Spinal cord (tissue), 10 donors: Measurements from ENCODE around the gene CRX. TPM values are rescaled to one million over a fixed set of nuclear protein-coding genes. Genes with fewer than 3 reads are reported as not detected.

Experiments
- DNase-seq, 6 donors: peaks; one replicate each; pipeline versions ENCODE4 v3.0.0 to v3.0.0-alpha.2; 2013 to 2015; ENCODE audit warnings: low spot score in 6 of 6, low read depth in 4 of 6
- H3K27ac ChIP-seq: one replicate; pipeline ENCODE4 v1.5.1; 2013; ENCODE audit warnings: low read depth, low read length, control low read depth
- H3K27me3 ChIP-seq: one replicate; pipeline ENCODE4 v1.6.1; 2013; ENCODE audit warnings: low read length; ENCODE audit not compliant: control insufficient read depth, insufficient read depth
- H3K36me3 ChIP-seq: one replicate; pipeline ENCODE4 v1.6.1; 2013; ENCODE audit warnings: low read length; ENCODE audit not compliant: control insufficient read depth, insufficient read depth
- H3K4me1 ChIP-seq: one replicate; pipeline ENCODE4 v1.6.1; 2013; ENCODE audit warnings: low read length; ENCODE audit not compliant: control insufficient read depth, insufficient read depth
- H3K4me3 ChIP-seq: one replicate; pipeline ENCODE4 v1.5.1; 2013; ENCODE audit warnings: low read depth, low read length, control low read depth
- H3K9me3 ChIP-seq: one replicate; pipeline ENCODE4 v1.6.1; 2013; ENCODE audit warnings: low read length; ENCODE audit not compliant: control insufficient read depth, insufficient read depth
- WGBS: methylation state at CpG from one replicate; pipeline ENCODE4 v1.1.5; 2013; ENCODE audit warnings: missing lambda C conversion rate; ENCODE audit not compliant: insufficient coverage; 5-methylcytosine and 5-hydroxymethylcytosine counted together
- polyA plus RNA-seq, 2 donors: library from polyadenylated mRNA; unstranded; fragments of 120-200 nt; gene quantifications; one replicate each; pipeline ENCODE4 v1.2.1, GENCODE V29; 2013; ENCODE audit not compliant: insufficient read length in 2 of 2
- total RNA-seq, 2 donors: library from RNA; depleted of rRNA in 1 of 2; stranded (reverse); fragments of 120-200 nt in 1 of 2; fragments of >200 nt in 1 of 2; gene quantifications; one replicate each; pipeline versions ENCODE4 v1.2.3 to v1.2.4, GENCODE V29; 2013 to 2014
- donor health status: healthy.

The CRX gene
- total and polyA plus RNA-seq, 4 donors, result 0.17 to 0.18 TPM; not detected in 2

- Histone ChIP-seq H3K27me3 (peaks cover 4% of the 10 kb centered on the region), H3K4me1 (peaks cover 5% of the 10 kb centered on the region), H3K36me3 (no peaks in the 10 kb centered on the region), H3K27ac (no peak overlapping the region), H3K9me3 (no peaks in the 10 kb centered on the region), H3K4me3 (no peak overlapping the region)
- no peak for DNase-seq
- WGBS, result 11% methylated on average over 7 of the region's 10 CpGs
Observed at GRCh38 chr19:47819858-47820257, 1.9 kb upstream of the CRX start.

- 73% methylated on average over 2 of the region's 2 CpGs for WGBS
Observed at GRCh38 chr19:47820410-47820809, 1.3 kb upstream of the CRX start.

GRCh38 chr19:47824396-47824795 lies 2.7 kb downstream of the CRX start:
- WGBS, result 64% methylated on average over 1 of the region's 6 CpGs
- H3K4me1 ChIP-seq, result peaks cover 5% of the 10 kb centered on the region
- H3K27ac ChIP-seq, result no peak overlapping the region
- peaks cover 4% of the 10 kb centered on the region for H3K27me3 ChIP-seq
- H3K36me3 ChIP-seq, result no peaks in the 10 kb centered on the region
- DNase-seq, result no peak
- H3K9me3 ChIP-seq, result no peaks in the 10 kb centered on the region
- no peak overlapping the region for H3K4me3 ChIP-seq

More at GRCh38 chr19:47820410-47820809, 1.3 kb upstream of the CRX start:
- Histone ChIP-seq H3K4me1 (peaks cover 5% of the 10 kb centered on the region), H3K27ac (no peak overlapping the region), H3K9me3 (no peaks in the 10 kb centered on the region), H3K27me3 (peaks cover 4% of the 10 kb centered on the region), H3K4me3 (no peak overlapping the region), H3K36me3 (no peaks in the 10 kb centered on the region)
- no peak for DNase-seq

- H3K27me3 ChIP-seq, result no peaks in the 10 kb centered on the region
- H3K36me3 ChIP-seq, result no peaks in the 10 kb centered on the region
- no peaks in the 10 kb centered on the region for H3K4me1 ChIP-seq
- no peaks in the 10 kb centered on the region for H3K9me3 ChIP-seq
- no peak overlapping the region for H3K4me3 ChIP-seq
- DNase-seq, result no peak
- WGBS, result 94% methylated on average over 6 of the region's 6 CpGs
- no peak overlapping the region for H3K27ac ChIP-seq
Observed at GRCh38 chr19:47826800-47827199, 5.1 kb downstream of the CRX start.

GRCh38 chr19:47832723-47833122 lies 11.0 kb downstream of the CRX start:
- H3K9me3 ChIP-seq, result no peaks in the 10 kb centered on the region
- H3K27ac ChIP-seq, result no peak overlapping the region
- no peak for DNase-seq
- no peaks in the 10 kb centered on the region for H3K4me1 ChIP-seq
- 100% methylated on average over 1 of the region's 4 CpGs for WGBS
- no peak overlapping the region for H3K4me3 ChIP-seq
- H3K27me3 ChIP-seq, result no peaks in the 10 kb centered on the region
- no peaks in the 10 kb centered on the region for H3K36me3 ChIP-seq

GRCh38 chr19:47836038-47836437 lies 14.3 kb downstream of the CRX start:
- no peak for DNase-seq
- Histone ChIP-seq H3K9me3 (no peaks in the 10 kb centered on the region), H3K27ac (no peak overlapping the region), H3K27me3 (no peaks in the 10 kb centered on the region), H3K4me3 (no peak overlapping the region), H3K4me1 (no peaks in the 10 kb centered on the region), H3K36me3 (no peaks in the 10 kb centered on the region)
- WGBS, result 68% methylated on average over 4 of the region's 8 CpGs

GRCh38 chr19:47839411-47839810 lies 17.7 kb downstream of the CRX start:
- H3K36me3 ChIP-seq, result no peaks in the 10 kb centered on the region
- H3K27me3 ChIP-seq, result no peaks in the 10 kb centered on the region
- no peak for DNase-seq
- H3K9me3 ChIP-seq, result no peaks in the 10 kb centered on the region
- H3K27ac ChIP-seq, result no peak overlapping the region
- no peak overlapping the region for H3K4me3 ChIP-seq
- H3K4me1 ChIP-seq, result no peaks in the 10 kb centered on the region
- WGBS, result 60% methylated on average over 15 of the region's 16 CpGs

- no peaks in the 10 kb centered on the region for H3K9me3 ChIP-seq
- DNase-seq, result no peak
- no peak overlapping the region for H3K4me3 ChIP-seq
- H3K27ac ChIP-seq, result no peak overlapping the region
- H3K27me3 ChIP-seq, result no peaks in the 10 kb centered on the region
- no peaks in the 10 kb centered on the region for H3K36me3 ChIP-seq
- no peaks in the 10 kb centered on the region for H3K4me1 ChIP-seq
- 23% methylated on average over 9 of the region's 10 CpGs for WGBS
Observed at GRCh38 chr19:47839913-47840312, 18.2 kb downstream of the CRX start.

GRCh38 chr19:47842941-47843340 lies 21.2 kb downstream of the CRX start:
- WGBS, result 81% methylated on average over 4 of the region's 5 CpGs
- Histone ChIP-seq H3K4me1 (no peaks in the 10 kb centered on the region), H3K9me3 (no peaks in the 10 kb centered on the region), H3K27ac (no peak overlapping the region), H3K36me3 (no peaks in the 10 kb centered on the region), H3K4me3 (no peak overlapping the region), H3K27me3 (no peaks in the 10 kb centered on the region)
- DNase-seq, result no peak

- Histone ChIP-seq H3K4me3 (no peak overlapping the region), H3K27ac (no peak overlapping the region), H3K27me3 (peaks cover 18% of the 10 kb centered on the region), H3K4me1 (no peaks in the 10 kb centered on the region), H3K9me3 (no peaks in the 10 kb centered on the region), H3K36me3 (no peaks in the 10 kb centered on the region)
- 47% methylated on average over 9 of the region's 10 CpGs for WGBS
- DNase-seq, result no peak
Observed at GRCh38 chr19:47848425-47848822, 26.7 kb downstream of the CRX start.
